EL (cell line): Measurements from ENCODE around the gene EXT2.

Experiments used
- DNase-seq: peaks from one replicate; pipeline ENCODE4 v3.0.0-alpha.2; 2016

The EXT2 gene

GRCh38 chr11:44247508-44247907 lies 152.0 kb downstream of the EXT2 start:
- no peak for DNase-seq

- DNase-seq, result no peak
Observed at GRCh38 chr11:44248109-44248508, 152.6 kb downstream of the EXT2 start.

GRCh38 chr11:44250421-44250820 lies 154.9 kb downstream of the EXT2 start:
- no peak for DNase-seq

GRCh38 chr11:44252999-44253602 lies 157.6 kb downstream of the EXT2 start:
- DNase-seq, result no peak

GRCh38 chr11:44255406-44256071 lies 160.1 kb downstream of the EXT2 start:
- DNase-seq, result no peak

GRCh38 chr11:44256673-44257291 lies 161.3 kb downstream of the EXT2 start:
- no peak for DNase-seq

- no peak for DNase-seq
Observed at GRCh38 chr11:44257338-44258189, 162.1 kb downstream of the EXT2 start.

- peak; percentile 49 for DNase-seq
Observed at GRCh38 chr11:44258190-44258489, 162.7 kb downstream of the EXT2 start.

GRCh38 chr11:44258839-44259420 lies 163.5 kb downstream of the EXT2 start:
- DNase-seq, result no peak

GRCh38 chr11:44260081-44260480 lies 164.6 kb downstream of the EXT2 start:
- DNase-seq, result no peak

- DNase-seq, result no peak
Observed at GRCh38 chr11:44261800-44262591, 166.5 kb downstream of the EXT2 start.

GRCh38 chr11:44263738-44264437 lies 168.4 kb downstream of the EXT2 start:
- no peak for DNase-seq

GRCh38 chr11:44264438-44264749 lies 168.9 kb downstream of the EXT2 start:
- no peak for DNase-seq

GRCh38 chr11:44264761-44265160 lies 169.3 kb downstream of the EXT2 start:
- no peak for DNase-seq

GRCh38 chr11:44266056-44266780 lies 170.7 kb downstream of the EXT2 start:
- no peak for DNase-seq

GRCh38 chr11:44267006-44267749 lies 171.7 kb downstream of the EXT2 start:
- no peak for DNase-seq

GRCh38 chr11:44267750-44268613 lies 172.5 kb downstream of the EXT2 start:
- no peak for DNase-seq

- no peak for DNase-seq
Observed at GRCh38 chr11:44268614-44269080, 173.2 kb downstream of the EXT2 start.
